HuH-7.5 (cell line): ENCODE measurements around the gene FBXW7.

Experiments used
- DNase-seq: peaks from one replicate; pipeline ENCODE4 v3.0.0; 2011; ENCODE audit warnings: low spot score

Gene FBXW7

GRCh38 chr4:152328582-152328981 lies 207.3 kb downstream of the FBXW7 start:
- no peak for DNase-seq

DNA sequence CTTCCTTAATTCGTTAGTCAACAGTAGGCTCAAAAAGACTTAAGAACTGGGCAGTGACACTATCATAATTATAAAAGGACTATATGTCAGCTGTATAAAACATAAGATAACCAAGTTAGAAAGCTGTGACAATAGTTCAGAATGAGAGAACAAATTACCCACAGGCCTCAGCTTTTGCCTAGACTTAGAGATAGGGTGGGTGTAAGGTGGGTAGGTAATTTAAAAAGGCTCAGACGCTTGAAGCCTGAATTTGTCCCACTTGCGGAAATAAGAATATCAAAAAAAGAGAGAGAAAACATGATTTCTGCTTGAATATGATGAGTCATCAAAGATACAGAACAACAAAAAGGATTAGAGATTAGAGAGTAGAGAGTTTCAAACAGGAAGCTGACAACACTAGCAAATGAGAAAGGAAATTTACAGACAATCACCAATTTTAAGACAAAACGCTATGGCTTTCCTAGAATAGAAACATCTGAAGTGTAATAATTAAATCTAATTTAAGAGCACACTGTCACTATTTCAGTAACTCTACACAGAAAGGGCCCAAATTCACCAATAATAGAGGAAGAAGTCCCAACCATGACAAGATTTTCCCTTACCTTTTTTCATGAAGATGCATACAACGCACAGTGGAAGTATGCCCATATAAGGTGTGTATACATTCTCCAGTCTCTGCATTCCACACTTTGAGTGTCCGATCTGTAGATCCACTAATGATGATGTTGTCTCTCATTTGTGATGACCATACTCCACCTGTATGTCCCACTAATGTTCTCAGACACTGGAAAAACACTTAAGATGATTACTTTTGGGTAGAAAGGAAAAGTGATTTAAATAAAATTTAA lies 208.1 kb downstream of the FBXW7 start:
- DNase-seq, result no peak

GRCh38 chr4:152325831-152326230 lies 210.1 kb downstream of the FBXW7 start:
- DNase-seq, result no peak

DNA sequence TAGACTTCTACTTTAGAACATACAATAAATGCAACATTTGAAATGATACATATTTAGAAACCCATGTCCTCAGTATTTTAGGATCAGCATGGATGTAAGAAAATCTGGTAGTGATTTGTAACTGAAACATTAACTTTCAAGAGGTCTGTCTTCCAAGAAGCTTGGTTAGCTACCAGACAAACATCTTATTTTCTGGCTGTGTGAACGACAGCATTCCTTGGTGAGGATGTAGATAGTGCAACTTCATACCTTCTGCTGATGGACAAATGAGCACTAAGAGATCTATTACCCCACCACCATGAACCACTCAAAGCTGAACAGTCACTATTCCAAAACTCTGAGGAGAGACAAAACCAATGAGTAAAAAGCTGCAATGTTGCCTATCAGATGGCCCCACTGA lies 212.7 kb downstream of the FBXW7 start:
- DNase-seq, result no peak

DNA sequence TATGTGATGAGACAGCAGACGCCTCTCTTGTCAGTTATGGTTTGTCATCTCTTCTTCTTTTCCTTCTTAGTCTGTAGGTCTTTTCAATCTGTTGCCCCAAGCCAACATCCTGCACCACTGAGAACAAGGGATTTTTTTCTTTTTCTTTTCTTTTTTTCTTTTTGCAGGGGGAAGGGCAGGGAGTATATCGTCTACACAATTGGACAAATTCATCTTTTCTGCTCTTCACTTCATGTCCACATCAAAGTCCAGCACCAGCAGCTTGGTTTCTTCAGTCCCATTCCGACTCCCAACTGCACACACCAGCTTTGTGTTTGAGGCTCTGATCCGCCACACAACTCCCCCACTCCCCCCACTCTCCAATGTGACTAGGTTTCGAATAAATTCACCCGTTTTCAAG lies 213.2 kb downstream of the FBXW7 start:
- no peak for DNase-seq

DNA sequence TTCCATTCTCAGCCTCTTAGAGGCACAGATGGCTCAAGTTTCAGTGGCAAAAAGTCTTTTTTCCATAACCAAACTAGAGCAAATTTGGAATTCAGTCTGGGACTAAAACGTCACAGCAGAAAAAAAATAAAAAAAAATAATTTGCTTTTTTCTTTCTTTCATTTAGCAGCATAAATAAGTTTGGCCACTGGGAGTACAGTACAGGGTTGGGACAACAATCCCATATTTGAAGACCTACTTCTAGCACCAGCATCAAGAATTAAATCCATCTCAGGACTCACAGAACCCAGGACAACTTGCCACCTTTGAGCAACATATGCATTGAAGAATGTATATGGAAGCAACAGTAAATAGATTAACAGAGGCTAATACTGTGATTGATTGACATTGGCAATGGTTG lies 214.0 kb downstream of the FBXW7 start:
- DNase-seq, result no peak

DNA sequence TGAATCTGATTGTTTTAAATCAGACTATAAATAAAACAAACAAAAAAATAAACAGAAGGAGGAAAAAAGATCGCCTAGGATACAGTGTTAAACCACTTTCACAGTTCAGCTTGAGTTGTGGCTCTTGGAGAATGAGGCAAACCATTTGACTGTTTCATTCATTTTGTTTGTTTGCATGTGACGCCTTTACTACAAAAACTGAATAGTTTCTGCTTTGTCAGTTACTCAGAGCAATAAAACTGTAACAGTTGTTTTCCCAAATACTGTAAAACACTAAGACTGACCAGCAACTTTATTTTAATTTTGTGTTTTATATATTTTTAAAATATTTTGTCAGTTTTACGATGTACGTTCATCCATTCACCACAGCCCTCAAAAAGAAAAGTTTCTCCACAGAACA lies 214.5 kb downstream of the FBXW7 start:
- no peak for DNase-seq

DNA sequence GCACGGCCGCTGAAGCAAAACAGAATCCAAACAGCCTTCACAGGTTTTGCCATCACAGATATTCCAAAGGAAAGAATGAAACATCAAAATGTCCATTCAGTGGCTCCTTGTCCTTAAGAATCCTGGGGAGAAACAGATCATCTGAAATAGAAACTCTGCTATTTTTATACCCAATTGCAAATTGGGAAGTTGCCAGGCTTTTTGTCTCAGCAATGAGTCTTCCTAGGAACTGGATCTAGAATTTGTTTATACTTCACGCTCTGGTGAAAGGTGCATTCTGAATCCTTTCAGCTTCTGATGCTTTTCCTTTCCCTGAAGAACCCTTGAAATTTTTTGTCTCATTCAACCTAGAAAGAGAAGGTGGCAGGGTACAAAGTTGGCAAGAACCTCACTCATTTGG lies 218.9 kb downstream of the FBXW7 start:
- no peak for DNase-seq

DNA sequence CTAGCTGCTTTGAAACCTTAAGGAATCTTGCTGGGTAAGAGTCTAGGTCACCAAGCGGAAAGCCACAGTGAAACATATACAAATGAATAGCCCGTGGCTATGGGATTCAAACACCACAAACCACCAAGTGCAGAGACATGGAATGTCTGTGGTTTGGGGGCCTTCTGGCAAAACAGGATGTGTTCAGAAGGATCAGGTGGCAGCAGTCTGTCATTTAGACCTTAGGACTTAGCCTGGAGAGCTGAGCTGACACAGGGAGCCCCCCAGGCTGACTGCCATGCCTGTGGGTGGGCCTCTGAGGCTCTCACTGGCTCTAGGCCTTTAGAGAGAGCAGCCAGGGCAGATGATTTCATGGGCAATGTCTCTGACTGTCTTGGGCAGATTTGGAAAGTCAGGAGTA lies 225.6 kb downstream of the FBXW7 start:
- DNase-seq, result no peak

DNA sequence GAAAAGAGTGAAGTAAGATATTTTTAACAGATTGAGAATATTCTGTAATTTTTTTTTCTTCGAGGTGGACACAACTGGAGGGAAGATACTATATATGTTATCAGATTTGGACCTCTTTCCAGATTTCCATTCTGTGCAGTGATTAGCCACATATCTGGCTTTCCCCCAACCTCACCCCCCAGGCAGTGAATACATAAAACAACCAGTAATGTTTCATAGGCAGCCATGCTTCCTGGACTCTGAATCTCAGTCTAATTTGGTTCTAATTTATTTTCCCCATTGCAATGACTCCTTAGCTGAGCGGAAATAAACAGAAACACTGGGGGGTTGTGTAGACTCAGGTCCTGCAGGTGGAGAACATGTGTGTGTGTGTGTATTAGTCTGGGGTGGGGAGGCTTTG lies 226.5 kb downstream of the FBXW7 start:
- DNase-seq, result no peak

DNA sequence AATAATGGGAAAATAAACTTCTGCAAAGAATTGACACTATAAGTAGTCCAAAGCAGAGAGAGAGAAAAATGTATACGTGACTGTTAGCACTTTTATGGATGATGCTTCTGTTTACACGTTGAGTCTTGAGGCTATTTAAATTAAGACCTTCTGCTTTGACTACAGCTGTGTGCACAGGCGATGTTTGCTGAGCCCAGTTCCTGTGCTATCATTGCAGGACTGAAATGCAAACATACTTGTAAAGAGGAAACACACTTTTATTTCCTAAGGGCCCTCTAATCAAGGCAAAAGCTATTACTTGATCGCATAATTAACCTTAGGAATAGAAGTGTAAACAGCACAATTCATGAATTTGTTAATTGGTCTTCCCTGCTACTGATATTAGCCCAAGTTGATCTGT lies 226.9 kb downstream of the FBXW7 start:
- DNase-seq, result no peak

DNA sequence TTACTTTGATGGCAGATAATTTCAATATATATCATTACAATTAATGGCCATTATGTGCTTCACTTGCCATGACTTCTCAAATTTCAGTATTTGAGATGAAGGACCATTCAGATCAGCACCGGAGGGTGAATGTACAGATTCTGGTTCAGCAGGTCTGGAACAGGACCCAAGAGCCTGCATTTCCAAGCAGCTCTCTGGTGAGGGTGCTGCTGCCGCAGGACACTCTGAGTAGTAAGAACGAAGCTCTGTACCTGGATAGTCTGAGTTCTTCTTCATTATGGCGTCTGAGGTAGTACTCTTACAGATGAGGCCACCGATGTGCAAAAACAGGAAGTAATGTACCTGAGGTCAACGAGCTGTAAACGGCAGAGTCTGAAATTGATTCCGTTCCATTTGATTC lies 228.2 kb downstream of the FBXW7 start:
- DNase-seq, result no peak

- DNase-seq, result no peak
Observed at GRCh38 chr4:152306541-152306940, 229.4 kb downstream of the FBXW7 start.

DNA sequence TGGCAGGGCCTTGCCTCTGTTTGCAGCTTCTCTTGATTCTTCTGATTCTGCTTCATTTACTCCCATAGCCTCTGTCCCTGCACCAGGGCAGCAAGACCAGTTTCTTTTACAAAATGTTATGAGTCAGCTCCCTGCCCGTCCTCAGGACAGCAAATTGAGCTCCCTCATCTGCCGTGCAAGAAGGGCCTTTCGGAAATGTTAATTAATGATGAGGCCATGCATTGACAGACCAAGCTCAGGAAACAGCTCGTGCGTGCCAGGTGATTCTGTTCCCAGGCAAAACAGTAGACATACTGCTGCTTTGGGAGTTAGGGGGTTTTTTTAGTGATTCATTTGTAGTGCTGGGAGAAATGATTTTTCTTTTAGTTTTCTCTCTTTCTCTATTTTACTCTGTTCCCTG lies 231.7 kb downstream of the FBXW7 start:
- no peak for DNase-seq

DNA sequence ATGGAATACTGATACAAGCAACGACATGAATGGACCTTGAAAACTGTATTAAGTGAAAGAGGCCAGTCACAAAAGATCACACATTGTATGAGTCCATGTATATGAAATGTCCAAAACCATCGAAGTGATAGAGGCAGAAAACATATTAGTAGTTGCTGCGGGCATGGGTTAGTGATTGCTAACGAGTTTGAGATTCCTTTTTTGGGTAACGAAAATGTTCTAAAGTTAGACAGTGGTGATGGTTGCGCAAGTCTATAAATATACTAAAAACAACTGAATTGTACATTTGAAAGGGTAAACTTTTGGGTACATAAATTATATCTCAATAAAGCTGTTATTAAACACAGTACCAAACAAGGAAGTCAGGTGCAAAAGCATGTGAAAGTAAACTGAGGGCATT lies 234.5 kb downstream of the FBXW7 start:
- no peak for DNase-seq

GRCh38 chr4:152299553-152299952 lies 236.3 kb downstream of the FBXW7 start:
- DNase-seq, result no peak

- DNase-seq, result no peak
Observed at GRCh38 chr4:152296386-152296785, 239.5 kb downstream of the FBXW7 start.

- DNase-seq, result no peak
Observed at GRCh38 chr4:152294765-152295164, 241.1 kb downstream of the FBXW7 start.

GRCh38 chr4:152294331-152294730 lies 241.6 kb downstream of the FBXW7 start:
- DNase-seq, result no peak

- no peak for DNase-seq
Observed at GRCh38 chr4:152293527-152293926, 242.4 kb downstream of the FBXW7 start.

DNA sequence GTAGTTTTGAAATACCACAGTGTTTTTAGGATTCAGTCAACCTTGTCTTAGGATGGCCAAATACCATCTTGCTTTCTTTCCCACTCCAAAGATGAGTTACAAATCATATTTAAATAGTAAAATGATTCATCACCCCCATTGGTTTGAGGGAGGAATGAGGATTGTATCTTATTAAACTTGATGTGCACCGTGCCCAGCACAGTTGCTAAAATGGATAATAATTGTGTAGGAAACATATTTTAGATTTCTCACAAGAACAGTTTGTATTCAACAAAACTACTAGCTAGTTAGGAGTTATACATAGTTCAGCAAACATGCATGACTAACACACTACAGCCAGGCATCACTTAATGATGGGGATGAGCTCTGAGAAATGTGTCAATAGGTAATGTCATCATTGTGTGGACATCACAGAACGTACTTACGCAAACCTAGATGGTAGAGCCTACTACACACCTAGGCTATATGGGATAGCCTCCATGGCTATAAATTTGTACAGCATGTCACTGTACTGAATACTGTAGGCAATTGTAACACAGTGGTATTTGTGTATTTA lies 245.4 kb downstream of the FBXW7 start:
- DNase-seq, result no peak

DNA sequence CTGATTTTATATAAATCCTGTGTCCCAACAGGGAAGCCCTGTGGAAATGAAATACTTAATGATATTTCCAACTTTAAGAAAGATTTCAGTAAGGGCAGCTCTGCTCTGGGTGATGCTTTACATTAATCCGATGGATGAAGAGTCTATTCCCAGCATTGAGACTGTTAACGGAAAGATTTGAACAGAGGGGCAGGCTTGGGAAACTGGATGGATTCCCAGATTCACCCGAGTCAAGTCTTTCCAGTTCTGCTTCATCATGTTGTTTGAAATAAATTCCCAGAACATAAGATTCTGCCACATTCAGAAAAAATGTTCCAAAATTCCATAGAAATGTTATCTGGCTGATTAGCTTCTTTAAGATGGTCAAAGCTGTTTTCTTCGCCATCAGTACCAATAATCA lies 246.0 kb downstream of the FBXW7 start:
- no peak for DNase-seq

DNA sequence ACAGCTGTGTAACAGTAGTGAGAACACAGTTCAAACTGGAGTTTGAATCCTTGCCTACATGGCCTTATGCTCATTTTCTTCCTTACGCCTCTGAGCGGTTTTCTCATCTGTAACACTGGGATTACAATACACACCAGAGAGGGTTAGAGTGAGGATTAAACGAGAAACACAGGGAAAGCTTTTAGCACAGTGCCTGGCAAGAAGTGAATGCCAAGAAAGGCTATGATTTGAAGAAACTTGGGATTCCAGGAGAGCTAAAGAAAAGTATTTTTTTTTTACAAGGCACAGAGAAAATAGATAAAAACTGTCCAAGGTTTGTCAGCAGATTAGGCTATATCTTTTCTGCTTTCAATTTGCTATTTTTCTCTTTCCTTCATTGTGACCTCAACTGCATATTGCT lies 246.4 kb downstream of the FBXW7 start:
- DNase-seq, result no peak
